Stimulated activated effector memory CD8-positive, alpha-beta T cell treated with anti-CD3 and anti-CD28 coated beads, Interleukin-12 subunit alpha, Interleukin-12 subunit beta, amount 100 ng/mL, for 72 hours (primary cell): Measurements from ENCODE around the gene ELSPBP1.
"Not testable (repeated sequence)": the region's sequence is repeated elsewhere in the genome, so short reads cannot be mapped to it uniquely, and the experiment has no call there.

ENCODE experiments used
- ATAC-seq: fragments of 150-1000 bp; cut with Tn5 transposase; 2 replicates; pipeline ENCODE4 v1.10.0; 2021
- DNase-seq, 2 donors: peaks; one replicate each; pipeline ENCODE4 v3.0.0; 2021 to 2022; ENCODE audit warnings: low spot score in 2 of 2
- H3K27ac Mint-ChIP-seq: one replicate; pipeline ENCODE4 v1.8.0; 2022; ENCODE audit warnings: mild to moderate bottlenecking, mixed read lengths
- H3K36me3 Mint-ChIP-seq: one replicate; pipeline ENCODE4 v1.8.0; 2022; ENCODE audit warnings: mild to moderate bottlenecking, mixed read lengths
- H3K4me1 Mint-ChIP-seq: one replicate; pipeline ENCODE4 v1.8.0; 2022; ENCODE audit warnings: mixed read lengths
- H3K4me3 Mint-ChIP-seq: one replicate; pipeline ENCODE4 v1.8.0; 2022; ENCODE audit warnings: mild to moderate bottlenecking, mixed read lengths
- H3K9me3 Mint-ChIP-seq: one replicate; pipeline ENCODE4 v1.8.0; 2022; ENCODE audit warnings: mixed read lengths

The ELSPBP1 gene

GRCh38 chr19:48064509-48064908 lies 70.1 kb downstream of the ELSPBP1 start:
- ATAC-seq (no peak), DNase-seq (no peak)
- no peaks in the 10 kb centered on the region for H3K9me3 Mint-ChIP-seq
- no peak overlapping the region for H3K27ac Mint-ChIP-seq
- peaks cover 2% of the 10 kb centered on the region for H3K36me3 Mint-ChIP-seq
- H3K4me3 Mint-ChIP-seq = no peak overlapping the region
- no peaks in the 10 kb centered on the region for H3K4me1 Mint-ChIP-seq

GRCh38 chr19:48069435-48069834 lies 75.0 kb downstream of the ELSPBP1 start:
- Mint-ChIP-seq H3K9me3 (no peaks in the 10 kb centered on the region), H3K27ac (no peak overlapping the region), H3K4me3 (no peak overlapping the region), H3K4me1 (no peaks in the 10 kb centered on the region), H3K36me3 (peaks cover 9% of the 10 kb centered on the region)
- DNase-seq = no peak
- ATAC-seq = no peak

- not testable (repeated sequence) for ATAC-seq, DNase-seq, H3K9me3 Mint-ChIP-seq, H3K4me3 Mint-ChIP-seq, H3K27ac Mint-ChIP-seq, H3K4me1 Mint-ChIP-seq
- peaks cover 10% of the 10 kb centered on the region for H3K36me3 Mint-ChIP-seq
These were observed 75.8 kb downstream of the ELSPBP1 start for GRCh38 chr19:48070177-48070769.
